ENCODE data around the gene C19orf44.
"Not testable (repeated sequence)": the region's sequence is repeated elsewhere in the genome, so short reads cannot be mapped to it uniquely, and the experiment has no call there.

Gene C19orf44

GRCh38 chr19:16495982-16496612 lies at the start of gene C19orf44, which contains the start of gene CALR3:
TSS of gene C19orf44 (plus strand) at chr19:16496394. CDS start at chr19:16500793, 4,399 bp downstream.
TSS of gene CALR3 (minus strand) at chr19:16496167. CDS start at chr19:16496129, 38 bp downstream.
- peak; percentile 98 for DNase-seq (ENCODE audit: low spot score)

DNA sequence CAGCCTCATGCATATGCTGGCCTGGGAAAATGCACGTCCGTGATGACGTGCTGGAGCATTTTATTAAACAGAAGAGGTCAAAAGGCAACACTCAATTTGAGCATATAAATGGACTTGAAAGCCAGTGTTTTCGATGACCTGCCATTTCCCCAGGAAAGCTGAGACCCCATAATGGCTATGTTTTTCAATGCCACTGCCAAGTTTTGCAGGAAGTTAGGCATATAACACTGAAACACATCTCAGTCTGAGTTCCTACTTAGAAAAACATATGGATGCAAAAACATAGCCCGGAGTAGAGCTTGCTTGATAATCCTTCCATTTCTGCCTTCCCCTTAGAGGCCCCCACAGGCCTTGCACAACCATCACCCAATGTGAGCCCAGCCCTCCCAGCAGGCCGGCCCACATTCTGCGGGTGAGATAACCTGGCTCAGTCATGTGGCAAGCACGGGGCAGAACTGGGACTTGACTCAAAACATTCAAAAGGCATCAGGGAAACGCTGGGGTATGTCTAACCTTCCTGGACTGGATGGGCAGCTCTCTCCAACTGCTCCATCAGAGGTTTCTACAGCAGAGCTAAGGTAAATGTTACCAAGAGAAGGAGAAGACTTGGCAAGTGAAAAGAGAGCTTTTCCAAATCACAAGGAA lies 49.3 kb upstream of the C19orf44 start:
- no peak for DNase-seq (ENCODE audit: low spot score)

- not testable (repeated sequence) for DNase-seq (ENCODE audit: low spot score)
These were observed 47.3 kb upstream of the C19orf44 start for GRCh38 chr19:16448872-16449271.

DNA sequence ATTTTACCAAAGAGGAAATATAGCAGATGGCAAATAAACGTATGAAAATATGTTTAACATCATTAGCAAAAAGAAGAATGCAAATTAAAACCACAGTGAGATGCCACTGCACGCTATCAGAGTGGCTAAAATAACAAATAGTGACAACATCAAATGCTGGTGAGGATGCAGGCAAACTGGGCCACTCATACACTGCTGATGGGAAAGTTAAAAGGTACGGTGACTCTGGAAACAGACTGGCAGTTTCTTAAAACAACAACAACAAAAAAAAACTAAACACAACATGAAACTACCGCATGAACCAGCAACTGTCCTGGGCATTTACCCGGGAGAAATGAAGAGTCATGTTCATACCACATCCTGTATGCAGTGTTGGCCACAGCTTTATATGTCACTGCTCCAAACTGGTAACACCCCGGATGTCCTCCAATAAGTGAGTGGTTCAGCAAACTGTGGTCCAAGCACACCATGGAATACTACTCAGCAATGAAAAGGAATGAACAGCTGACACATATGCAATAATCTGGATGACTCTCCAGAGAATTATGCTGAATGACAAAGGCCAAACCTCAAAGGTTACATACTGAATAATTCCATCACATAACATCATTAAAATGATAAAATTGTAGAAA lies 46.7 kb upstream of the C19orf44 start:
- DNase-seq (ENCODE audit: low spot score) = no peak

DNA sequence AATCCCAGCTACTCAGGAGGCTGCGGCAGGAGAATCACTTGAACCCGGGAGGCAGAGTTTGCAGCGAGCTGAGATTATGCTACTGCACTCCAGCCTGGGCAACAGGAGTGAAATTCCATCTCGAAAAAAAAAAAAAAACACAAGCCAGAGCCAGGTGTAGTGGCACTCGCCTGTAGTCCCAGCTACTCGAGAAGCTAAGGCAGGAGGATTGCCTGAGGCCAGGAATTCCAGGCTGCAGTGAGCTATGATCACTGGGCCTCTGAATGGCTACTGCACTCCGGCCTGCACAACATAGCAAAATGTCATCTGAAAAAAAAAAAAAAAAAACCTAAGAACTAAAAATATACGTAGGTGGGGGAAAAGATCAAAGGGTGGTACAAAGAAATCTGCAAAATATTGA lies 43.9 kb upstream of the C19orf44 start:
- DNase-seq (ENCODE audit: low spot score) = no peak

DNA sequence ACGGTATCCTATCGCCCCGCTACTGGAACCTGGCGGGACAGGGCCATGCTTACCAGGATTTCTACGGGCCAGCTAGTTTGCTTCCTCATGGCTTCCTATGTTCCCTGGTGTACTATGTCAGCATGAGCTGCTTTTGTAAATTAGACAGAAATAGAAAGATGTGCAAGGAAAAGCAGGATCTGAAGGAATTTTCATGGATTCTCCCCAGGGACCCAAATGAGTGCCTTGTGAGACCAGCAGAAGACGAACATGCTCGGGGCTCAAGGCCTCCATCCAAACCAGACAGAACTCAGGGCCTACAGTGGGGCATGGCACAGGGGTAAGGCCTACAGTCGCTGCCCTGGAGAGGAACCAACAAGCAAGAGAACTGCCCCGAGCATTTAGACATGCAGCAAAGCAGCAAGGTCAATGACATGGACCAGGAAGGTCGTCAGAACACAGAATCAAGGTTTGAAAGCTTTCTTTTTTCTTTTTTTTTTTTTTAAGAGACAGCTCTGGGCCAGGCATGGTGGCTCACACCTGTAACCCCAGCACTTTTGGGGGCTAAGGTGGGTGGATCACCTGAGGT lies 41.8 kb upstream of the C19orf44 start:
- no peak for DNase-seq (ENCODE audit: low spot score)

GRCh38 chr19:16455489-16455888 lies 40.7 kb upstream of the C19orf44 start:
- no peak for DNase-seq (ENCODE audit: low spot score)

DNA sequence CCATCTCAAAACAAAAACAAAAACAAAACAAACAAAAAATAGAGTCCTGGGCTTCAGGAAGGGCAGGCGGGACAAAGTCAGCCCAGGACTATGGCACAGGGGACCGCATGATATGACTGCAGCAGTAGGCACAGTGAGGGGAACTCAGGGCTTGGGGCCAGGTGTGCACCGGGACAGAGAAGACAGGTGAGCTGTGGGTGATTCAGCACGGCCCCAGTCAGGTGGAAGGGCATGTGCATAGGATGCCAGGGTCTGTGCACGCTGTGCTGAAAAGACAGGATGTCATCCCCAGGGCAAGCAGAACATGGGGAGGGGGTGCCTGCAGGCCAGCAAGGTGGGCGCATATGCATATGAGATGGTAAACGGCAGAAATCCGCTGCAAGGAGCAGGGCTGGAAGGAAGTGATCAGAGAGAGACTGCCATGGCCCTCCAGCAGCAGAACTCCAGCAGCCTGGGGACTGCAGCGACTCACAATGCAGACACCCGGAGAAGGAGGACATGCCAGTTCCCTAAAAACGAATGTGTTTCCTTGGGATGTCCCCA lies 39.5 kb upstream of the C19orf44 start:
- no peak for DNase-seq (ENCODE audit: low spot score)

- DNase-seq (ENCODE audit: low spot score) = no peak
These were observed 38.8 kb upstream of the C19orf44 start for GRCh38 chr19:16457195-16457953.

GRCh38 chr19:16457954-16458331 lies 38.3 kb upstream of the C19orf44 start:
- no peak for DNase-seq (ENCODE audit: low spot score)

- DNase-seq (ENCODE audit: low spot score) = no peak
These were observed 37.5 kb upstream of the C19orf44 start for GRCh38 chr19:16458391-16459341.

DNA sequence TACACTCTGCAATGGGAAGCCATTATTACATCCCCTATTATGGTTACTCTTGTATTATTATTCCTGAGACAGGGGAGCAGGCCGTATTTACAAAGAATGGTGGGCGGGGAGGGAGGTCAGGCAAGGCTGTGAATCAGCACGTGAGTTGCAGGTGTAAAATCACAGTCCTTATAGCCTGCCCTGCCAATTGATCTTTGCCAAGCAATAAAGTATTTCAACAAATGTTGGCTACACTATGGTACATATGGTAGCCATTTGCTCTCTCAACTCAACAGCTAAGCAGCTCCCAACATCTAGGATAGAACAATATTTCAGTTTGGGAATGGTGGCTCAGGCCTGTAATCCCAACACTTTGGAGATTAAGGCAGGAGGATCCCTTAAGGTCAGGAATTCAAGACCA lies 36.5 kb upstream of the C19orf44 start:
- DNase-seq (ENCODE audit: low spot score) = no peak

GRCh38 chr19:16460454-16460853 lies 35.7 kb upstream of the C19orf44 start:
- no peak for DNase-seq (ENCODE audit: low spot score)

GRCh38 chr19:16461630-16462051 lies 34.6 kb upstream of the C19orf44 start:
- no peak for DNase-seq (ENCODE audit: low spot score)

- no peak for DNase-seq (ENCODE audit: low spot score)
These were observed 33.4 kb upstream of the C19orf44 start for GRCh38 chr19:16462757-16463250.

GRCh38 chr19:16463341-16463990 lies 32.7 kb upstream of the C19orf44 start:
- DNase-seq (ENCODE audit: low spot score) = no peak

GRCh38 chr19:16463991-16464575 lies 32.1 kb upstream of the C19orf44 start:
- no peak for DNase-seq (ENCODE audit: low spot score)

- DNase-seq (ENCODE audit: low spot score) = no peak
These were observed 31.0 kb upstream of the C19orf44 start for GRCh38 chr19:16465239-16465638.

- not testable (repeated sequence) for DNase-seq (ENCODE audit: low spot score)
These were observed 29.3 kb upstream of the C19orf44 start for GRCh38 chr19:16466802-16467427.
